Activated T-cell treated with anti-CD3 and anti-CD28 coated beads, Interleukin-2, amount 50 U/mL, for 72 hours (primary cell): ENCODE measurements around the gene GCNT2. TPM values are rescaled to one million over a fixed set of nuclear protein-coding genes. Genes with fewer than 3 reads are reported as not detected.
A peak's percentile ranks its signal among the peaks of the same experiment; 100 is the strongest.
"Not testable (repeated sequence)": the region's sequence is repeated elsewhere in the genome, so short reads cannot be mapped to it uniquely, and the experiment has no call there.

Experiments
- ATAC-seq, 2 donors: fragments of 150-1000 bp; cut with Tn5 transposase; replicated peaks in 1 of 2; 2 replicates each; pipeline ENCODE4 v1.10.0; 2021; ENCODE audit warnings: moderate library complexity in 2 of 2, mild to moderate bottlenecking in 1 of 2
- DNase-seq, 2 donors: peaks; one replicate each; pipeline ENCODE4 v3.0.0; 2021 to 2022; ENCODE audit warnings: mixed read lengths in 1 of 2
- H3K27ac Mint-ChIP-seq: one replicate; pipeline ENCODE4 v1.8.0; 2022; ENCODE audit warnings: mild to moderate bottlenecking, moderate library complexity, mixed read lengths
- H3K27me3 Mint-ChIP-seq: one replicate; pipeline ENCODE4 v1.8.0; 2022; ENCODE audit warnings: low read depth, mixed read lengths
- H3K36me3 Mint-ChIP-seq, 2 donors: one replicate each; pipeline ENCODE4 v1.8.0; 2022; ENCODE audit warnings: mixed read lengths in 2 of 2, mild to moderate bottlenecking in 1 of 2; ENCODE audit not compliant: insufficient read depth in 2 of 2
- H3K4me1 Mint-ChIP-seq: one replicate; pipeline ENCODE4 v1.8.0; 2022; ENCODE audit warnings: low read depth, mixed read lengths
- H3K4me3 Mint-ChIP-seq, 2 donors: one replicate each; pipeline ENCODE4 v1.8.0; 2022; ENCODE audit warnings: mild to moderate bottlenecking in 2 of 2, mixed read lengths in 2 of 2, moderate library complexity in 2 of 2
- H3K9me3 Mint-ChIP-seq, 2 donors: one replicate each; pipeline ENCODE4 v1.8.0; 2022; ENCODE audit warnings: mixed read lengths in 2 of 2
- total RNA-seq, 2 donors: library from RNA; stranded (reverse); gene quantifications; one replicate each; pipeline ENCODE4 v1.2.3, GENCODE V29; 2022

The GCNT2 gene
- total RNA-seq, 2 donors from 2014 or later, result 1.8 to 3.1 TPM

DNA sequence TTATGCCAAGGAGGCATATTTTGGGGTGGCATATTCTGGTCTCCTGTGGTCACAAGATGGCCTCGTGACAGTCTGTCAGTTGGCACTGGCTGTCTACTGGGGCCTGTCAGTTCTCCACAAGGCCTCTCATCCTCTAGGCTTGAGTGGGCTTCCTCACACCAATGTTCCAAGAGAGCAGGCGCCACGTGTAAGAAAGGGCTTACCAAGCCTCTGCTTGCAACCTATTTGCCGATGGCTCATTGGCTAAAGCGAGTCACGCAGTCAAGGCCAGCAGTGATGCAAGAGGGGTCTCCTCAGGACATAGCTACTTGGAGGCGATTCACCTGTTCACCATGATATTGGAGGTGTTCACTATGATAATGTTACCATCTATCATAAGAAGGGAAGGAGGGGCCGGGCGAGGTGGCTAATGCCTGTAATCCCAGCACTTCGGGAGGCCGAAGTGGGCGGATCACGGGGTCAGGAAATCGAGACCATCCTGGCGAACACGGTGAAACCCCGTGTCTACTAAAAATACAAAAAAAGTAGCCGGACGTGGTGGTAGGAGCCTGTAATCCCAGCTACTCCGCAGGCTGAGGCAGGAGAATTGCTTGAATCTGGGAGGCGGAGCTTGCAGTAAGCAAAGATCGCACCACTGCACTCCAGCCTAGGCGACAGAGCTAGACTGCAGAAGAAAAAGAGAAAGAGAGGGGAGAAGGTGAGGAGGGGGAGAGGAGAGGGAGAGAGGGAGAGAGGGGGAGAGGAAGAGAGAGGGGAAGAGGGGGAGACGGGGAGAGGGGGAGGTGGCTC is 138.0 kb downstream of the GCNT2 start:
- DNase-seq (no peak), ATAC-seq (no peak)
- Mint-ChIP-seq H3K4me1 (peaks cover 14% of the 10 kb centered on the region), H3K27ac (no peak overlapping the region), H3K36me3 (no peaks in the 10 kb centered on the region), H3K4me3 (peak overlapping the region; percentile 54 to 70), H3K27me3 (peaks cover 8% of the 10 kb centered on the region), H3K9me3 (peaks cover under 1 to 3% of the 10 kb centered on the region in 2 donors)

- peak; percentile 22 to 59 for ATAC-seq
- Mint-ChIP-seq H3K27ac (no peak overlapping the region), H3K36me3 (no peaks in the 10 kb centered on the region), H3K4me1 (peaks cover 14% of the 10 kb centered on the region), H3K4me3 (peak overlapping the region; percentile 39 to 70), H3K9me3 (peaks cover 3 to 5% of the 10 kb centered on the region in 2 donors), H3K27me3 (peaks cover 7% of the 10 kb centered on the region)
- peak in 1 of 2 donors; percentile 12 for DNase-seq
These were observed 138.7 kb downstream of the GCNT2 start for GRCh38 chr6:10659699-10660348.

GRCh38 chr6:10660431-10661191 is 139.5 kb downstream of the GCNT2 start:
- not testable (repeated sequence) for ATAC-seq, H3K27me3 Mint-ChIP-seq, H3K36me3 Mint-ChIP-seq, H3K4me1 Mint-ChIP-seq, H3K27ac Mint-ChIP-seq, DNase-seq, H3K9me3 Mint-ChIP-seq
- peak overlapping the region in 1 of 2 donors; percentile 70 for H3K4me3 Mint-ChIP-seq

GRCh38 chr6:10662207-10662606 is 141.1 kb downstream of the GCNT2 start:
- no peak overlapping the region for H3K4me3 Mint-ChIP-seq
- H3K27ac Mint-ChIP-seq, result no peak overlapping the region
- H3K4me1 Mint-ChIP-seq, result no peaks in the 10 kb centered on the region
- H3K9me3 Mint-ChIP-seq, result peaks cover 6 to 7% of the 10 kb centered on the region in 2 donors
- no peaks in the 10 kb centered on the region for H3K36me3 Mint-ChIP-seq
- DNase-seq, result no peak
- ATAC-seq, result no peak
- H3K27me3 Mint-ChIP-seq, result peaks cover 17% of the 10 kb centered on the region

- Mint-ChIP-seq H3K4me1 (no peaks in the 10 kb centered on the region), H3K9me3 (peaks cover 7% of the 10 kb centered on the region in 2 donors), H3K4me3 (no peak overlapping the region), H3K36me3 (no peaks in the 10 kb centered on the region), H3K27me3 (peaks cover 17% of the 10 kb centered on the region), H3K27ac (no peak overlapping the region)
- ATAC-seq (no peak), DNase-seq (no peak)
These were observed 141.6 kb downstream of the GCNT2 start for GRCh38 chr6:10662742-10663141.

DNA sequence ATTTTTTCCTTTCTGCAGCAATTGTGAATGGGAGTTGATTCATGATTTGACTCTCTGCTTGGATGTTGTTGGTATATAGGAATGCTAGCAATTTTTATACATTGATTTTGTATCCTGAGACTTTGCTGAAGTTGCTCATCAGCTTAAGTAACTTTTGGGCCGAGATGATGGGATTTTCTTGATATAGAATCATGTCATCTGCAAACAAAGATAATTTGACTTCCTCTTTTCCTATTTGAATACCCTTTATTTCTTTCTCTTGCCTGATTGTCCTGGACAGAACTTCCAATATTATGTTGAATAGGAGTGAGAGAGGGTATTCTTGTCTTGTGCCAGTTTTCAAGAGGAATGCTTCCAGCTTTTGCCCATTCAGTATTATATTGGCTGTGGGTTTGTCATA is 144.4 kb downstream of the GCNT2 start:
- ATAC-seq, result not testable (repeated sequence)

DNA sequence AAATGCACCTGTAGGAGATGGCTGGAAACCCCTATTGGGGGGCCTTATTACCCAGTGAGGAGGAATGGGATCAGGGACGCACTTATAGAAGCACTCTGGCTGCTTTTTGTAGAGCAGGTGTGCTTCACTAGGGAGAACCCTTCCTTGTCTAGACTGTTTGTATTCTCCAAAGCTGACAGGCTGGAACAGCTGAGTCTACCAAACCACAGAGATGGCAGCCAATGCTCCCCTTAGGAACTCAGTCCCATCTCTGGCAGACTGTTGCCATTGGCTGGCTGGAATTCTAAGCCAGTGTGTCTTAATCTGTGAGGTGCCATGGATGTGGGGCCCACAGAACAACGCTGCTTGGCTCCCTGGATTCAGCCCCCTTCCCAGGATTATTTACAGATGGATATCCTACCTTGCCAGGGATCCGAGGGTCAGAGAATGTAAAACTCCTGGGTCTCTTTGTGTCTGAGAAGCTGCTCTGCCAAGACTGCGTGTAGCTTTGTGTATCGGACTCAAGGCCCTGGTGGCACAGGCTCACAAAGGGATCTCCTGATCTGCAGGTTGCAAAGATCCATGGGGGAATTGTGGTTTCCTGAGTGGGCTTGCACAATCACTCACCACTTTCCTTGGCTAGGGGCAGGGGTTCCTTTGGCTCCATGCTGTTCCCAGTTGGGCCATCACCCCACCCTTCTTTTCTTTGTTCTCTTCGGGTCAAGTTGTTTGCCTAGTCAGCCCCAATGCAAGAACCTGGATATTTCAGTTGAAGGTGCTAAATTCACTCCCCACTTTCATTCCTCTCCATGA is 147.2 kb downstream of the GCNT2 start:
- peaks cover 5 to 7% of the 10 kb centered on the region in 2 donors for H3K9me3 Mint-ChIP-seq
- no peaks in the 10 kb centered on the region for H3K36me3 Mint-ChIP-seq
- DNase-seq (no peak), ATAC-seq (no peak)
- H3K27me3 Mint-ChIP-seq, result peaks cover 26% of the 10 kb centered on the region
- no peaks in the 10 kb centered on the region for H3K4me1 Mint-ChIP-seq
- no peak overlapping the region for H3K4me3 Mint-ChIP-seq
- H3K27ac Mint-ChIP-seq, result no peak overlapping the region

More for the DNA sequence above, 144.4 kb downstream of the GCNT2 start:
- DNase-seq, H3K9me3 Mint-ChIP-seq, H3K4me3 Mint-ChIP-seq, H3K36me3 Mint-ChIP-seq, H3K27ac Mint-ChIP-seq, H3K4me1 Mint-ChIP-seq: not testable (repeated sequence)
- H3K27me3 Mint-ChIP-seq, result peaks cover 23% of the 10 kb centered on the region

DNA sequence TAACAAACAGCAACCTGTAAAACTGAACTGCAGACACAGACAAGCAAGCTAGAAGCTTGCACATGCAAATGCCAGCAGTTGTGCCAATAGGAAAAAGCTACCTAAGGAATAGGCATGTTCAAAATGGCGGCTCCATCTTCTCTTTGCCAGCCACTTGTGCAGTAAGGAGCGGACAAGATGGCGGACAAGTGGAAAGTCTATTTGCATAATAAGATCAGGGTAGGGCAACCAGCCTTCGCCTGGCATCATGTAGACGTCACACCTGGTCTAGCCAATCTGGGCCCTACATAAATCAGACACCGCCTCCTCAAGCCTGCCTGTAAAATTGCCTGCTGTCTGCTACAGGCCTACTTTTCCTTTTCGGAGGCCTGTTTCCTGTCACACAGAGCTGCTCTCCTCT is 155.3 kb downstream of the GCNT2 start:
- no peak for ATAC-seq
- no peaks in the 10 kb centered on the region for H3K4me1 Mint-ChIP-seq
- H3K27me3 Mint-ChIP-seq, result peaks cover 11% of the 10 kb centered on the region
- H3K4me3 Mint-ChIP-seq, result no peak overlapping the region
- H3K27ac Mint-ChIP-seq, result no peak overlapping the region
- no peak for DNase-seq
- no peaks in the 10 kb centered on the region for H3K36me3 Mint-ChIP-seq
- no peaks in the 10 kb centered on the region for H3K9me3 Mint-ChIP-seq

- Mint-ChIP-seq H3K27me3 (peaks cover 6% of the 10 kb centered on the region), H3K27ac (no peak overlapping the region), H3K9me3 (no peaks in the 10 kb centered on the region), H3K36me3 (no peaks in the 10 kb centered on the region), H3K4me1 (peaks cover 15% of the 10 kb centered on the region), H3K4me3 (no peak overlapping the region)
- DNase-seq (no peak), ATAC-seq (no peak)
These were observed 157.3 kb downstream of the GCNT2 start for GRCh38 chr6:10678456-10678855.

Other genes with a start within 250 kb of the GCNT2 start
- gene TFAP2A, start 106.3 kb upstream of the GCNT2 start, total RNA-seq, result under 1 TPM; 0.35 to 0.36 TPM
- gene C6orf52, start 173.3 kb downstream of the GCNT2 start, total RNA-seq, result 1 to 10 TPM; 2.7 to 4.4 TPM
- 10 to 100 TPM; 21.1 to 21.7 TPM for gene PAK1IP1, start 173.6 kb downstream of the GCNT2 start, total RNA-seq
- 10 to 100 TPM; 74.9 to 76.6 TPM for gene TMEM14C, start 201.7 kb downstream of the GCNT2 start, total RNA-seq
- 10 to 100 TPM; 77.4 to 78.3 TPM for gene TMEM14B, start 226.5 kb downstream of the GCNT2 start, total RNA-seq